ENCODE results near the gene OR1E1. TPM values are rescaled to one million over a fixed set of nuclear protein-coding genes. Genes with fewer than 3 reads are reported as not detected.
"Not testable (repeated sequence)": the region's sequence is repeated elsewhere in the genome, so short reads cannot be mapped to it uniquely, and the experiment has no call there.

OR1E1 gene
- total RNA-seq, 1 donor = not detected

GRCh38 chr17:3385869-3386816 is 12.1 kb downstream of the OR1E1 start, which contains the start of gene OR3A2:
TSS of gene OR3A2 (minus strand) at chr17:3386308.
- TF ChIP-seq CTCF (IDR thresholded peaks at IDR 0.05; ENCODE audit: insufficient read depth, low read depth, low read length) = no peak
- no peak for DNase-seq (ENCODE audit: low read depth)
- H3K4me3 ChIP-seq (ENCODE audit: low read depth, low read length) = no peak within 1 kb of the TSS

GRCh38 chr17:3381957-3382356 is 16.3 kb downstream of the OR1E1 start:
- H3K4me3 ChIP-seq (ENCODE audit: low read depth, low read length) = no peak overlapping the region
- no peak for DNase-seq (ENCODE audit: low read depth)
- no peak for TF ChIP-seq CTCF (IDR thresholded peaks at IDR 0.05; ENCODE audit: insufficient read depth, low read depth, low read length)

GRCh38 chr17:3378321-3378720 is 19.9 kb downstream of the OR1E1 start:
- H3K4me3 ChIP-seq (ENCODE audit: low read depth, low read length) = no peak overlapping the region
- no peak for DNase-seq (ENCODE audit: low read depth)
- TF ChIP-seq CTCF (IDR thresholded peaks at IDR 0.05; ENCODE audit: insufficient read depth, low read depth, low read length) = no peak

GRCh38 chr17:3371167-3371566 is 27.0 kb downstream of the OR1E1 start:
- DNase-seq (ENCODE audit: low read depth); H3K4me3 ChIP-seq (ENCODE audit: low read depth, low read length): not testable (repeated sequence)

Small RNA genes lying within 50 kb of the gene (small RNA-seq; reads per million reads assigned to genes)
- gene OR1AC1P = not detected

Other genes starting within 250 kb of the OR1E1 start
- not detected in 2 replicates for gene OR1A2, start 200.9 kb downstream of the OR1E1 start, total RNA-seq
- not detected in 2 replicates for gene OR1A1, start 190.7 kb downstream of the OR1E1 start, total RNA-seq
- 0.32 and 0.43 TPM in 2 replicates for gene OR3A1, start 100.0 kb downstream of the OR1E1 start, total RNA-seq
- gene OR3A2, start 12.1 kb downstream of the OR1E1 start, total RNA-seq = 0.43 and 0.64 TPM in 2 replicates
- not detected in 2 replicates for gene OR3A3, start 13.0 kb upstream of the OR1E1 start, total RNA-seq
- not detected in 2 replicates for gene OR1E2, start 35.4 kb upstream of the OR1E1 start, total RNA-seq
- 1.3 and 3.5 TPM in 2 replicates for gene SPATA22, start 73.4 kb upstream of the OR1E1 start, total RNA-seq
- under 0.01 TPM in 2 replicates for gene ASPA, start 77.6 kb upstream of the OR1E1 start, total RNA-seq
- 0.43 and 1.3 TPM in 2 replicates for gene TRPV3, start 159.4 kb upstream of the OR1E1 start, total RNA-seq
- gene TRPV1, start 211.0 kb upstream of the OR1E1 start, total RNA-seq = 2.2 and 2.9 TPM in 2 replicates
- gene SHPK, start 237.8 kb upstream of the OR1E1 start, total RNA-seq = 8.6 and 11.6 TPM in 2 replicates
- gene CTNS, start 238.3 kb upstream of the OR1E1 start, total RNA-seq = 25.9 and 31.6 TPM in 2 replicates

Data from fibroblast of villous mesenchyme (primary cell).